Measurements from ENCODE around the gene MT1HL1. TPM values are rescaled to one million over a fixed set of nuclear protein-coding genes. Genes with fewer than 3 reads are reported as not detected.

Gene MT1HL1
- total and polyA plus RNA-seq, 7 donors, result not detected

- WGBS, 2 donors, result 85 to 86% methylated on average over 3 of the region's 3 CpGs
- Histone ChIP-seq H3K36me3 (no peaks in the 10 kb centered on the region), H3K9me3 (no peaks in the 10 kb centered on the region), H3K4me3 (no peak overlapping the region), H3K27ac (peak overlapping the region; percentile 67 to 90 (median 78)), H3K4me1 (peaks cover 0 to 27% (median 21%) of the 10 kb centered on the region in 4 donors), H3K27me3 (no peaks in the 10 kb centered on the region)
- intact Hi-C loops (cut with DNase I), result loop anchor here (10.0 kb wide), 1 partner anchor 117 kb away; no protein-coding TSS in a partner anchor
- TF ChIP-seq POLR2AphosphoS5 (IDR thresholded peaks at IDR 0.05), result peak in 3 of 4 donors; percentile 19 to 42 (median 39)
- no peak for TF ChIP-seq CTCF (IDR thresholded peaks at IDR 0.05)
- peak in 2 of 4 donors; percentile 3 to 18 for TF ChIP-seq EP300 (IDR thresholded peaks at IDR 0.05)
- no peak for DNase-seq
Observed at GRCh38 chr1:237011432-237011831, 7.2 kb upstream of the MT1HL1 start.

GRCh38 chr1:237009611-237010010 lies 5.4 kb upstream of the MT1HL1 start:
- WGBS, 2 donors, result 90 to 93% methylated on average over 4 of the region's 4 CpGs
- H3K4me1 ChIP-seq, result peaks cover 0 to 27% (median 21%) of the 10 kb centered on the region in 4 donors
- H3K27me3 ChIP-seq, result no peaks in the 10 kb centered on the region
- H3K36me3 ChIP-seq, result no peaks in the 10 kb centered on the region
- intact Hi-C loops (cut with DNase I), result loop anchor here (10.0 kb wide), 1 partner anchor 115 kb away; no protein-coding TSS in a partner anchor
- no peaks in the 10 kb centered on the region for H3K9me3 ChIP-seq
- DNase-seq, result no peak
- H3K27ac ChIP-seq, result no peak overlapping the region
- TF ChIP-seq EP300 (IDR thresholded peaks at IDR 0.05) (no peak), CTCF (IDR thresholded peaks at IDR 0.05) (no peak), POLR2AphosphoS5 (IDR thresholded peaks at IDR 0.05) (no peak), POLR2A (IDR thresholded peaks at IDR 0.05) (no peak)
- no peak overlapping the region for H3K4me3 ChIP-seq

- Histone ChIP-seq H3K9me3 (no peaks in the 10 kb centered on the region), H3K27ac (no peak overlapping the region), H3K4me1 (peaks cover 0 to 8% (median 7%) of the 10 kb centered on the region in 4 donors), H3K27me3 (no peaks in the 10 kb centered on the region), H3K4me3 (no peak overlapping the region), H3K36me3 (no peaks in the 10 kb centered on the region)
- no peak for DNase-seq
- TF ChIP-seq CTCF (IDR thresholded peaks at IDR 0.05), result no peak
- TF ChIP-seq POLR2AphosphoS5 (IDR thresholded peaks at IDR 0.05), result no peak
- TF ChIP-seq EP300 (IDR thresholded peaks at IDR 0.05), result no peak
- TF ChIP-seq POLR2A (IDR thresholded peaks at IDR 0.05), result no peak
- WGBS, 2 donors, result 79 to 83% methylated on average over 14 of the region's 14 CpGs
- intact Hi-C loops (cut with DNase I), result no loop called here
Observed at GRCh38 chr1:237007147-237007881, 3.1 kb upstream of the MT1HL1 start.

GRCh38 chr1:237005674-237006073 lies 1.4 kb upstream of the MT1HL1 start:
- H3K4me1 ChIP-seq, result no peaks in the 10 kb centered on the region
- WGBS, 2 donors, result 12 to 61% methylated on average over 4 of the region's 4 CpGs
- no peak overlapping the region for H3K27ac ChIP-seq
- no peak for TF ChIP-seq POLR2AphosphoS5 (IDR thresholded peaks at IDR 0.05)
- no peak for TF ChIP-seq POLR2A (IDR thresholded peaks at IDR 0.05)
- no peak for TF ChIP-seq EP300 (IDR thresholded peaks at IDR 0.05)
- no peak for TF ChIP-seq CTCF (IDR thresholded peaks at IDR 0.05)
- no peaks in the 10 kb centered on the region for H3K36me3 ChIP-seq
- H3K4me3 ChIP-seq, result no peak overlapping the region
- H3K9me3 ChIP-seq, result no peaks in the 10 kb centered on the region
- H3K27me3 ChIP-seq, result no peaks in the 10 kb centered on the region
- DNase-seq, result no peak
- intact Hi-C loops (cut with DNase I), result no loop called here

Measured in sigmoid colon (tissue), 7 donors.